A549 (cell line): Measurements from ENCODE around the gene PI4KA. TPM values are rescaled to one million over a fixed set of nuclear protein-coding genes. Genes with fewer than 3 reads are reported as not detected.

Experiments used
- ATAC-seq, 2 experiments: fragments of 200-7000 bp in 1 of 2; fragments of >200 bp in 1 of 2; cut with Nextera tagmentation in 1 of 2; cut with Tn5 transposase in 1 of 2; 3 replicates each; pipeline versions ENCODE4 v1.8.0 to v1.9.1; 2018 to 2020; ENCODE audit warnings: mild to moderate bottlenecking in 1 of 2, moderate library complexity in 1 of 2
- CTCF ChIA-PET: fragments of 300-600 bp; sonication (Branson Sonifier 250); formaldehyde crosslinking; extraction: SDS; loops from one replicate; lab custom pipeline; 2021; ENCODE audit warnings: antibody characterized with exemption, inconsistent platforms; lab: Yijun Ruan, JAX
- POLR2A ChIA-PET: fragments of 350-600 bp; formaldehyde crosslinking; extraction: SDS; loops from one replicate; lab custom pipeline; 2021; ENCODE audit warnings: antibody characterized with exemption, inconsistent platforms; lab: Yijun Ruan, JAX
- DNase-seq, 2 experiments: peaks; one replicate each; pipeline versions ENCODE4 v3.0.0 to v3.0.0-alpha.2; 2011 to 2016; ENCODE audit warnings: low read depth in 1 of 2, low spot score in 1 of 2
- FAIRE-seq: peaks from 2 replicates; lab custom pipeline; 2011; peaks lifted over from hg19 to GRCh38; lab: Jason Lieb, UNC
- H3K27ac ChIP-seq, 2 experiments: fragments of >200 bp; sonication (Bioruptor Twin); formaldehyde crosslinking; 3 replicates each; pipeline ENCODE4 v1.5.1; 2016 to 2017
- H3K4me1 ChIP-seq: fragments of >200 bp; sonication (Bioruptor Twin); formaldehyde crosslinking; 3 replicates; pipeline ENCODE4 v1.6.1; 2016
- H3K4me2 ChIP-seq: fragments of >200 bp; sonication (Bioruptor Twin); formaldehyde crosslinking; 3 replicates; pipeline ENCODE4 v1.6.1; 2016
- H3K4me3 ChIP-seq: fragments of >200 bp; sonication (Bioruptor Twin); formaldehyde crosslinking; 3 replicates; pipeline ENCODE4 v1.5.1; 2016
- H3K9me3 ChIP-seq: fragments of >200 bp; sonication (Bioruptor Twin); formaldehyde crosslinking; 3 replicates; pipeline ENCODE4 v1.6.1; 2016
- ATOH8 ChIP-seq: fragments of 250-450 bp; sonication (Bioruptor Pico); IDR thresholded peaks from 2 replicates; pipeline ENCODE4 v1.5.0; 2020; ENCODE audit warnings: low read depth, mild to moderate bottlenecking, moderate library complexity
- CEBPB ChIP-seq, 2 experiments: fragments of >200 bp in 1 of 2; sonication (Bioruptor Twin) in 1 of 2; formaldehyde crosslinking in 1 of 2; IDR thresholded peaks; 2 replicates each; pipeline ENCODE4 v1.6.1; 2012 to 2016
- CTCF ChIP-seq: fragments of >200 bp; sonication (Bioruptor Twin); formaldehyde crosslinking; IDR thresholded peaks from 3 replicates; pipeline ENCODE4 v1.5.1; 2016
- EHF ChIP-seq: fragments of 250-450 bp; sonication (Bioruptor Pico); IDR thresholded peaks from 2 replicates; pipeline ENCODE4 v1.5.0; 2020; ENCODE audit warnings: mild to moderate bottlenecking
- EP300 ChIP-seq, 2 experiments: fragments of >200 bp; sonication (Bioruptor Twin); formaldehyde crosslinking; IDR thresholded peaks; 2 replicates in 1 of 2; 3 replicates in 1 of 2; pipeline ENCODE4 v1.6.1; 2016 to 2017
- HDAC2 ChIP-seq: fragments of 200-600 bp; sonication (generic); IDR thresholded peaks from 2 replicates; pipeline ENCODE4 v1.6.1; 2016
- HES2 ChIP-seq: fragments of >200 bp; sonication (Bioruptor Twin); formaldehyde crosslinking; IDR thresholded peaks from 2 replicates; pipeline ENCODE4 v1.6.1; 2016
- HMGXB4 ChIP-seq: fragments of 250-450 bp; sonication (Bioruptor Pico); IDR thresholded peaks from 2 replicates; pipeline ENCODE4 v1.5.0; 2021; ENCODE audit warnings: mild to moderate bottlenecking, moderate library complexity, borderline replicate concordance
- HOXA7 ChIP-seq: fragments of 250-450 bp; sonication (Bioruptor Pico); IDR thresholded peaks from 2 replicates; pipeline ENCODE4 v1.5.0; 2020; ENCODE audit warnings: mild to moderate bottlenecking, moderate library complexity
- HOXB13 ChIP-seq: fragments of 250-450 bp; sonication (Bioruptor Pico); IDR thresholded peaks from 2 replicates; pipeline ENCODE4 v1.5.0; 2020; ENCODE audit warnings: low read depth, mild to moderate bottlenecking, moderate library complexity
- HOXB5 ChIP-seq: fragments of 250-450 bp; sonication (Bioruptor Pico); IDR thresholded peaks from 2 replicates; pipeline ENCODE4 v1.5.0; 2020; ENCODE audit warnings: mild to moderate bottlenecking, moderate library complexity
- JUN ChIP-seq, 2 experiments: fragments of >200 bp; sonication (Bioruptor Twin); formaldehyde crosslinking; IDR thresholded peaks; 2 replicates in 1 of 2; 3 replicates in 1 of 2; pipeline ENCODE4 v1.6.1; 2016 to 2017
- KDM5A ChIP-seq: fragments of 200-600 bp; sonication (generic); IDR thresholded peaks from 2 replicates; pipeline ENCODE4 v1.6.1; 2016; ENCODE audit warnings: antibody characterized with exemption, mild to moderate bottlenecking
- MAX ChIP-seq: IDR thresholded peaks from 2 replicates; pipeline ENCODE4 v1.6.1; 2012
- MAZ ChIP-seq: fragments of 150-350 bp; IDR thresholded peaks from 2 replicates; pipeline ENCODE4 v1.6.1; 2014; ENCODE audit warnings: antibody characterized with exemption, low read depth, low read length, borderline replicate concordance
- PBX3 ChIP-seq: IDR thresholded peaks from 2 replicates; pipeline ENCODE4 v1.6.1; 2012
- RARB ChIP-seq: fragments of 250-450 bp; sonication (Bioruptor Pico); IDR thresholded peaks from 2 replicates; pipeline ENCODE4 v1.8.0; 2021; ENCODE audit warnings: mild to moderate bottlenecking, moderate library complexity
- REST ChIP-seq: fragments of 200-600 bp; sonication (generic); IDR thresholded peaks from 2 replicates; pipeline ENCODE4 v1.6.1; 2016; ENCODE audit warnings: antibody characterized with exemption, mild to moderate bottlenecking, moderate library complexity
- USF2 ChIP-seq: fragments of 450-650 bp; IDR thresholded peaks from 2 replicates; pipeline ENCODE4 v1.6.1; 2014; ENCODE audit warnings: antibody characterized with exemption
- WGBS: methylation state at CpG from one replicate; pipeline ENCODE4 v1.1.6; 2017; ENCODE audit errors: missing lambda C conversion rate; 5-methylcytosine and 5-hydroxymethylcytosine counted together
- polyA plus RNA-seq, 4 experiments: library from polyadenylated mRNA; depleted of rRNA in 3 of 4; stranded (reverse); fragments of >200 nt; fragmentation: RNase III in 1 of 4; extraction: RNeasy Plus Mini Kit Qiagen cat#74134 plus additional on column Dnase treatment in 1 of 4; gene quantifications; 2 replicates in 3 of 4; 3 replicates in 1 of 4; pipeline ENCODE4 v1.2.3, GENCODE V29; 2011 to 2017

Gene PI4KA
- polyA plus RNA-seq, 2 of the 4 experiments (the other 2 are of a cell fraction), result 14.4 to 21.3 TPM

GRCh38 chr22:20658433-20659222, 200.0 kb downstream of the PI4KA start:
- H3K9me3 ChIP-seq, result no peaks in the 10 kb centered on the region
- H3K4me3 ChIP-seq, result no peak overlapping the region
- no peak for DNase-seq
- no peak for ATAC-seq
- CTCF ChIA-PET, result no interaction called here
- H3K4me1 ChIP-seq, result no peaks in the 10 kb centered on the region
- FAIRE-seq, result no peak
- no peak overlapping the region for H3K27ac ChIP-seq
- TF ChIP-seq HOXB5 (no peak), CEBPB (IDR thresholded peaks at IDR 0.05) (no peak), USF2 (no peak), HDAC2 (no peak), HOXA7 (no peak), MAX (no peak), REST (no peak), HOXB13 (CRISPR knock-in tag) (no peak), HMGXB4 (CRISPR knock-in tag) (no peak), PBX3 (no peak), ATOH8 (CRISPR knock-in tag) (no peak)
- 31% methylated on average over 11 of the region's 11 CpGs for WGBS
- no peak overlapping the region for H3K4me2 ChIP-seq
- POLR2A ChIA-PET, result no interaction called here

- H3K27ac ChIP-seq, result no peak overlapping the region
- no peak for TF ChIP-seq HES2
- no peak for TF ChIP-seq RARB (CRISPR knock-in tag)
- no peak for TF ChIP-seq KDM5A
- TF ChIP-seq ATOH8 (CRISPR knock-in tag), result no peak
- TF ChIP-seq CTCF, result no peak
- no peak for TF ChIP-seq EP300 (IDR thresholded peaks at IDR 0.05)
- no peak for TF ChIP-seq EHF (CRISPR knock-in tag)
- no peak for TF ChIP-seq CEBPB (IDR thresholded peaks at IDR 0.05)
- TF ChIP-seq MAZ, result no peak
- TF ChIP-seq JUN (IDR thresholded peaks at IDR 0.05), result no peak
- no peaks in the 10 kb centered on the region for H3K9me3 ChIP-seq
- no peaks in the 10 kb centered on the region for H3K4me1 ChIP-seq
- 45% methylated on average over 5 of the region's 5 CpGs for WGBS
- ChIA-PET CTCF (no interaction called here), POLR2A (no interaction called here)
- FAIRE-seq, result no peak
- DNase-seq, result no peak
- no peak overlapping the region for H3K4me2 ChIP-seq
- no peak for ATAC-seq
- H3K4me3 ChIP-seq, result no peak overlapping the region
Observed at GRCh38 chr22:20657963-20658362, 200.6 kb downstream of the PI4KA start.
